K562 (cell line): ENCODE measurements around the gene GCDH. TPM values are rescaled to one million over a fixed set of nuclear protein-coding genes. Genes with fewer than 3 reads are reported as not detected.

Experiments
- CEBPG ChIP-seq, 3 experiments: fragments of 200-800 bp in 1 of 3; sonication (Bioruptor generic) in 1 of 3; sonication (generic) in 1 of 3; formaldehyde crosslinking in 1 of 3; IDR thresholded peaks in 2 of 3; conservative IDR thresholded peaks in 1 of 3; 2 replicates each; pipeline versions ENCODE4 v1.6.1 to v1.8.0; 2016 to 2022; ENCODE audit warnings: missing compliant biosample characterization in 2 of 3, missing genetic modification characterization in 2 of 3, mild to moderate bottlenecking in 1 of 3, missing genetic modification reagents in 1 of 3
- HDAC8 ChIP-seq: fragments of 450-650 bp; IDR thresholded peaks from 2 replicates; pipeline ENCODE4 v1.6.1; 2016; ENCODE audit warnings: mild to moderate bottlenecking, missing genetic modification characterization, moderate library complexity, missing compliant biosample characterization
- HMBOX1 ChIP-seq: sonication (generic); IDR thresholded peaks from 2 replicates; pipeline ENCODE4 v1.6.1; 2016
- MBD2 ChIP-seq: sonication (generic); IDR thresholded peaks from 2 replicates; pipeline ENCODE4 v1.6.1; 2016; ENCODE audit warnings: low read depth, borderline replicate concordance
- NCOA1 ChIP-seq: fragments of 450-650 bp; IDR thresholded peaks from 2 replicates; pipeline ENCODE4 v1.6.1; 2016; ENCODE audit warnings: low read depth
- PTRF ChIP-seq: fragments of 450-650 bp; IDR thresholded peaks from 2 replicates; pipeline ENCODE4 v1.6.1; 2016; ENCODE audit warnings: mild to moderate bottlenecking, missing genetic modification characterization, missing compliant biosample characterization
- REST ChIP-seq, 2 experiments: fragments of 450-650 bp; formaldehyde crosslinking in 1 of 2; IDR thresholded peaks; 2 replicates each; pipeline versions ENCODE4 v1.4.0 to v1.6.1; 2014 to 2020; ENCODE audit warnings: mild to moderate bottlenecking in 2 of 2, borderline replicate concordance in 1 of 2, low read depth in 1 of 2
- SRSF7 ChIP-seq: fragments of 200-400 bp; formaldehyde crosslinking; optimal IDR thresholded peaks from 2 replicates; pipeline ENCODE3; 2017; ENCODE audit warnings: mild to moderate bottlenecking, low read depth, low read length
- STAG1 ChIP-seq: sonication (generic); formaldehyde crosslinking; IDR thresholded peaks from 2 replicates; pipeline ENCODE4 v1.5.0; 2020; ENCODE audit warnings: missing genetic modification reagents, borderline replicate concordance
- TRIM24 ChIP-seq, 2 experiments: fragments of 450-650 bp; IDR thresholded peaks; 2 replicates each; pipeline ENCODE4 v1.6.1; 2016
- ZNF583 ChIP-seq: fragments of 250-450 bp; sonication (Bioruptor Pico); IDR thresholded peaks from 2 replicates; pipeline ENCODE4 v1.4.0; 2020
- polyA plus RNA-seq, 8 experiments: library from polyadenylated mRNA; depleted of rRNA in 4 of 8; stranded (reverse) in 5 of 8; unstranded in 3 of 8; fragments of >200 nt; fragmentation: Nextera tagmentation in 2 of 8; fragmentation: Illumina TruSeq in 1 of 8; extraction: Ambion mirVana in 2 of 8; extraction: Trizol in 1 of 8; gene quantifications; 2 replicates each; pipeline versions ENCODE4 v1.2.1 to v1.2.3, GENCODE V29; 2011 to 2014; ENCODE audit warnings: inconsistent platforms in 1 of 8, missing spikeins in 1 of 8
- total RNA-seq, 7 experiments: library from RNA; depleted of rRNA in 6 of 7; stranded (reverse); fragments of >200 nt in 6 of 7; fragmentation: Illumina TruSeq in 2 of 7; extraction: Trizol in 2 of 7; gene quantifications; 2 replicates each; pipeline versions ENCODE4 v1.2.1 to v1.2.3, GENCODE V29; 2011 to 2021; ENCODE audit warnings: low replicate concordance in 1 of 7
- TF ChIP-seq, protein P1 (sequence below): fragments of 450-650 bp; IDR thresholded peaks from 2 replicates; pipeline ENCODE4 v1.6.1; 2016; ENCODE audit warnings: borderline replicate concordance
- TF ChIP-seq, protein P2 (sequence below): sonication (generic); formaldehyde crosslinking; IDR thresholded peaks from 2 replicates; pipeline ENCODE4 v1.8.1; 2023; ENCODE audit warnings: mild to moderate bottlenecking, missing genetic modification reagents

Gene GCDH
- total and polyA plus RNA-seq, 9 of the 15 experiments (the other 6 are each of a cell fraction or from before 2014, with no cell fraction given), result 2.9 to 50.8 (median 19.1) TPM

GRCh38 chr19:12946092-12946721, 55.2 kb downstream of the GCDH start (continued):
- no peak for TF ChIP-seq REST (IDR thresholded peaks at IDR 0.05; ENCODE audit: borderline replicate concordance)
- no peak for TF ChIP-seq REST (CRISPR knock-in tag; IDR thresholded peaks at IDR 0.05; ENCODE audit: low read depth)
- no peak for TF ChIP-seq MBD2
- TF ChIP-seq, protein P1, sequence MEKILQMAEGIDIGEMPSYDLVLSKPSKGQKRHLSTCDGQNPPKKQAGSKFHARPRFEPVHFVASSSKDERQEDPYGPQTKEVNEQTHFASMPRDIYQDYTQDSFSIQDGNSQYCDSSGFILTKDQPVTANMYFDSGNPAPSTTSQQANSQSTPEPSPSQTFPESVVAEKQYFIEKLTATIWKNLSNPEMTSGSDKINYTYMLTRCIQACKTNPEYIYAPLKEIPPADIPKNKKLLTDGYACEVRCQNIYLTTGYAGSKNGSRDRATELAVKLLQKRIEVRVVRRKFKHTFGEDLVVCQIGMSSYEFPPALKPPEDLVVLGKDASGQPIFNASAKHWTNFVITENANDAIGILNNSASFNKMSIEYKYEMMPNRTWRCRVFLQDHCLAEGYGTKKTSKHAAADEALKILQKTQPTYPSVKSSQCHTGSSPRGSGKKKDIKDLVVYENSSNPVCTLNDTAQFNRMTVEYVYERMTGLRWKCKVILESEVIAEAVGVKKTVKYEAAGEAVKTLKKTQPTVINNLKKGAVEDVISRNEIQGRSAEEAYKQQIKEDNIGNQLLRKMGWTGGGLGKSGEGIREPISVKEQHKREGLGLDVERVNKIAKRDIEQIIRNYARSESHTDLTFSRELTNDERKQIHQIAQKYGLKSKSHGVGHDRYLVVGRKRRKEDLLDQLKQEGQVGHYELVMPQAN, result peak; percentile 12; the same call in 1 of the 2 replicates
- TF ChIP-seq PTRF (tag), result no peak
- no peak for TF ChIP-seq HMBOX1
- TF ChIP-seq STAG1 (CRISPR knock-in tag), result no peak
- TF ChIP-seq HDAC8 (tag), result no peak
- TF ChIP-seq SRSF7, result no peak
- no peak for TF ChIP-seq ZNF583
- no peak; a peak in 1 of 4 replicates for TF ChIP-seq TRIM24 (IDR thresholded peaks at IDR 0.05)
- no peak for TF ChIP-seq NCOA1
- TF ChIP-seq, protein P2, sequence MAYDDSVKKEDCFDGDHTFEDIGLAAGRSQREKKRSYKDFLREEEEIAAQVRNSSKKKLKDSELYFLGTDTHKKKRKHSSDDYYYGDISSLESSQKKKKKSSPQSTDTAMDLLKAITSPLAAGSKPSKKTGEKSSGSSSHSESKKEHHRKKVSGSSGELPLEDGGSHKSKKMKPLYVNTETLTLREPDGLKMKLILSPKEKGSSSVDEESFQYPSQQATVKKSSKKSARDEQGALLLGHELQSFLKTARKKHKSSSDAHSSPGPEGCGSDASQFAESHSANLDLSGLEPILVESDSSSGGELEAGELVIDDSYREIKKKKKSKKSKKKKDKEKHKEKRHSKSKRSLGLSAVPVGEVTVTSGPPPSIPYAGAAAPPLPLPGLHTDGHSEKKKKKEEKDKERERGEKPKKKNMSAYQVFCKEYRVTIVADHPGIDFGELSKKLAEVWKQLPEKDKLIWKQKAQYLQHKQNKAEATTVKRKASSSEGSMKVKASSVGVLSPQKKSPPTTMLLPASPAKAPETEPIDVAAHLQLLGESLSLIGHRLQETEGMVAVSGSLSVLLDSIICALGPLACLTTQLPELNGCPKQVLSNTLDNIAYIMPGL (CRISPR knock-in tag), result 0 out of 2 replicates have a peak, but pooled peaks have one; percentile 33
- no peak for TF ChIP-seq CEBPG (CRISPR knock-in tag; IDR thresholded peaks at IDR 0.05)
- no peak for TF ChIP-seq CEBPG (tag; conservative IDR thresholded peaks at IDR 0.05 in 1 of 2, IDR thresholded peaks at IDR 0.05 in 1 of 2)
